Hematopoietic multipotent progenitor cell treated with erythropoietin and hydrocortisone succinate and interleukin-3 and kit ligand, for 15 days (in vitro differentiated cells): ENCODE results near the gene FMC1.
A peak's percentile ranks its signal among the peaks of the same experiment; 100 is the strongest.
"Not testable (repeated sequence)": the region's sequence is repeated elsewhere in the genome, so short reads cannot be mapped to it uniquely, and the experiment has no call there.

Experiments
- DNase-seq: peaks from one replicate; pipeline ENCODE4 v3.0.0-alpha.2; 2015; ENCODE audit warnings: low spot score

Gene FMC1

GRCh38 chr7:139341058-139341775, at the start of gene FMC1:
Gene FMC1 (plus strand): TSS chr7:139341337. CDS start chr7:139341385, 48 bp downstream.
- DNase-seq = peak; percentile 90

- no peak for DNase-seq
Observed at GRCh38 chr7:139292821-139293220, 48.3 kb upstream of the FMC1 start.

- no peak for DNase-seq
Observed at GRCh38 chr7:139293534-139293933, 47.6 kb upstream of the FMC1 start.

- DNase-seq = no peak
Observed at GRCh38 chr7:139294241-139294640, 46.9 kb upstream of the FMC1 start.

GRCh38 chr7:139294951-139295575, 46.1 kb upstream of the FMC1 start:
- DNase-seq = no peak

- DNase-seq = no peak
Observed at GRCh38 chr7:139297795-139298194, 43.3 kb upstream of the FMC1 start.

GRCh38 chr7:139299296-139299695, 41.8 kb upstream of the FMC1 start:
- DNase-seq = no peak

GRCh38 chr7:139300390-139300789, 40.7 kb upstream of the FMC1 start:
- DNase-seq = no peak

- no peak for DNase-seq
Observed at GRCh38 chr7:139304517-139304916, 36.6 kb upstream of the FMC1 start.

GRCh38 chr7:139317939-139318505, 23.1 kb upstream of the FMC1 start:
- no peak for DNase-seq

- DNase-seq = no peak
Observed at GRCh38 chr7:139321071-139321745, 19.9 kb upstream of the FMC1 start.

- not testable (repeated sequence) for DNase-seq
Observed at GRCh38 chr7:139324709-139325108, 16.4 kb upstream of the FMC1 start.

GRCh38 chr7:139328375-139328774, 12.8 kb upstream of the FMC1 start:
- DNase-seq = no peak

GRCh38 chr7:139329119-139329518, 12.0 kb upstream of the FMC1 start:
- no peak for DNase-seq

GRCh38 chr7:139330333-139331030, 10.7 kb upstream of the FMC1 start:
- no peak for DNase-seq

GRCh38 chr7:139332697-139333359, 8.3 kb upstream of the FMC1 start:
- DNase-seq = no peak

GRCh38 chr7:139333443-139333842, 7.7 kb upstream of the FMC1 start:
- DNase-seq = not testable (repeated sequence)

GRCh38 chr7:139334399-139335150, 6.6 kb upstream of the FMC1 start:
- DNase-seq = no peak

GRCh38 chr7:139339025-139339424, 2.1 kb upstream of the FMC1 start:
- no peak for DNase-seq

GRCh38 chr7:139339698-139340036, 1.5 kb upstream of the FMC1 start:
- no peak for DNase-seq
